ENCODE data around the gene SAMD9.
A peak's percentile ranks its signal among the peaks of the same experiment; 100 is the strongest.
"Not testable (repeated sequence)": the region's sequence is repeated elsewhere in the genome, so short reads cannot be mapped to it uniquely, and the experiment has no call there.

The SAMD9 gene

DNA sequence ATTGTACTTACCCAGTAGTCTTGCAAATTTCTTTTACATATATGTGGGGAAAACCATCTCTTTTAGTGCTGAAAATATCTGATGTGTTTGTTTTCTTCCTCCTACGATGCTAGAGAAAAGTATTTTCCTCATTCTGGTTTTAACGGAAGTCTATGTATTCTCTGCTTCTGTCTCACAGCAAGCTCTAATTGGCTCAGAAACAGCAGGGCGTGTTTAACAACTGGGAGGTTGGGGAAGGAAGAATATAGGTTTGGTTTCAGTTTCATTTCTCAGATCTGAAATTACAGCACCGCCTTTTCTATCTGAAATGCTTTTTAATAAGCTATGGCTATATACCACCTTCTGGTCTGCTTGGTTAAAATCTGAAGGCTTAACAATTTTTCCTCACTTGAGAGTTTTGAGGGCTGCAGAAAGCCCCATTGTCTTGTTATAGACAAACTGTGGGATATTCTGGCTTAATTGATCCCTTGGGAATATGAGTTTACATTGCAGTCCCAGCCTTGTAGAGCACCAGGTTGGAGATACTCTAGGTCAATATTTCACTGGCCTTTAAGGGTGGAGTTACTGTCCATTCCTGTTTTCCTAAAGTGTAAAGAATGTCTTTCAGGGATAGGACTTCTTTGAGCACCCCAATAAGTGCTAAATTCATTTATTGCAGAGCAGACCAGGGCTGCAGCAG lies at the start of gene SAMD9:
SAMD9 (minus strand) TSS at position 128 of the 679 bp plus-strand sequence. CDS start 11,882 bp downstream, outside the sequence.
- DNase-seq: peak; percentile 94

DNA sequence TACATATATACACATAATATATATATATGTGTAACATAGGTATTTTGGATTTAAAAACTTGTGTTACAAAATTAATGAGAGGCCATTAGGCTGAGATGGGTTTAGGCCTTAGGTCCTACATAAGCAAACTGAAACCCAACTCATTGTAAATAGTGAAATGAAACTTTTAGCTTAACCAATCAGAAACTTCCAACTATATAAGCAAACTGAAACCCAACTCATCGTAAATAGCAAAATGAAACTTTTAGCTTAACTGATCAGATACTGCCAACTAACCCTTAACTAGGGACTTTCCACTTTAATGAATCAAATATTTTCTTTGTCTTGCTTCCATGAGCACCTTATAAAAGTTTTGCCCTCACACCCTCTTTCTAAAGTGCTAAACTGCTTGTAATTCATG lies 47.7 kb upstream of the SAMD9 start:
- DNase-seq: no peak

DNA sequence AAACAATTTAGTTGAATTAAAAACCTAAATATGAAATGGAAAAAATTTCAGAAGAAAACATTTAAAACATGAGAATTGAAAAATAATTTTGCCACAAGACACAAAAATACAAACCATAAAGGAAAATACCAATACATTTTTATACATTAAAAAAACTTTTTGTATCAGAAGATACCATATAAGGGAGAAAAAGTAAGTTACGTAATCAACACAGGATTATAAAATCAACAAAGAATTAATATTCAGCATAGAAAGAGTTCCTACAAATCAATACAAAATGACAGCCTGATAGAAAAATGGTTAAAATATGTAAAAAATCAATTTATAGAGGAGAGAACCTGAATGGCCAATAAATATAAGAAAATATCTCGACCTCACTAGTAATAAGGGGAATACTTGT lies 47.0 kb upstream of the SAMD9 start:
- no peak for DNase-seq

DNA sequence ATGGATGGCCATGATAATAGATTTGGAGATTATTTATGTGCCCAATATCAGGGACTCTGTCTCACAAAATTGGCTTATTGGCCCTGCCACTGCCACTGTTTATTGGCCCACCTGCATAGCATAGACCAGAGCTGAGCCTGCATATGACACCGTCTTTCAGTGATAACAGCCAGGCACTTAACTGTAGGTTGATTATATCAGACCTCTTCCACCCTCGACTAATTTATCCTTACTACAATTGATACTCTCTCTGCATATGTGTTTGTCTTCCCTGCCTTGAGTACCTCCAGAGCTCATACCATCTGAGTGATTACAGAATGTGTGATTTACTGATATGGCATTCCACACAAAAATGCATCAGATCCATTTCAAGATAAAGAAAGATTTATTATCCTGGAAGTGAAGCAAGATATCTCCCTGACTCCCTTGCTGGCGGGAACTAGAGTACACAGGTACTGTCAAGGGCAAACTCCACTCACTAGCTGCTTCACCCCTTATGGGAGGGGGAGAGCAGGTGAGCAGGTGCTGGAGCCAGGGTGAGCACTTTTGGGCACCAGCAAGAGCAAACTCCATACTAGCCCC lies 43.5 kb upstream of the SAMD9 start:
- no peak for DNase-seq

DNA sequence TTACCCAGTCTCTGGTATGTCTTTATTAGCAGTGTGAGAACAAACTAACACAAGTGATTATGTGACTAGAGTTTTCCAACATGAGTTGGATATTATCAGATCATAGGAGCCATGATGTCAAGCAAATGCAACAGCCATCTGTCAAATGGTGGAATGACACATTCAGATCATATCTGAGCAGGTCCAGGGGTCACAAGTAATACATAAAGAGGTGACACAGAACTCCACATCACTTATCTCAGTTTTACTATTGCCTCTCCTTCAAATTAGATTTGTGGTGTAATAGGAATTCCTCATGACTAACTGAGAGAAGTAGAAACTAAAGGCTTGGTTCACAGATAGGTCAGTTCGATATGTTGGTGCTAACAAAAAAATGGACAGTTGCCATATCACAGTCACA lies 42.6 kb upstream of the SAMD9 start:
- no peak for DNase-seq

DNA sequence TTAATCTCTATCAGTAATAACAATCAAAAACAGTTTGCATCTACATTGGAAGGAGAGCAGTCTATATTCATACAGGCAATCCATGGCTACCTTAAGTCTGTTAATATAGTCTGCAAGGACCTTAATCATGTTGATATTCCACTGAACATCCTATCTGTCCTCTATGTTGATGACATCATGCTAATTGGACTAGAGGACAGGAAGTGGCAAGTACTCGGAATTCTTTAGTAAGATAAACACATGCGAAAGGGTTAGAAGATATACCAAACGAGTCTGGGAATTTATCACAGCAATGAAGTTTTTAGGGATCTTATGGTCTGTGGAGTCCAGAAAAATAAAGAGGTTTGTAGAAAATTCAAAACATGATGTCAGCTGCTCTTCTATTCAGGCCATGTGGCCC lies 41.7 kb upstream of the SAMD9 start:
- peak; percentile 24 for DNase-seq

DNA sequence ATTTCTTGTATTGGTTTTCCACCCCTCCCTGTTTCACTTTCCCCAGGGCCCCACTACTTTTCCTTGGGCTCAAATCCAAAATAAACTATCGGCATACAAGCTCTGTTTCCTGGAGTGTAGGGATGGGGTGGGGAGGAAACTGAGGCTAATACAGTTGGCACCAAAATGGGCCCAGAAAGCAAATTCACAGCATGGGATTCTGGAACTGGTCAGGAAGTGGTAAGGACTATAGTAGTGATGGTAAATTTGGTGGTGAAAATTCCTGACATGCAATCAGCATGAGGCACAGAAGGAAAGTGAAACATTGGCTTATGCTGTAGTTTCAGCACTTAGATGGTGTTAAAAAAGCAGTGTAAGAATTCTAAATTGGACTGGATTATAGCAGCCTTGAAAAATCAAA lies 39.1 kb upstream of the SAMD9 start:
- no peak for DNase-seq

DNA sequence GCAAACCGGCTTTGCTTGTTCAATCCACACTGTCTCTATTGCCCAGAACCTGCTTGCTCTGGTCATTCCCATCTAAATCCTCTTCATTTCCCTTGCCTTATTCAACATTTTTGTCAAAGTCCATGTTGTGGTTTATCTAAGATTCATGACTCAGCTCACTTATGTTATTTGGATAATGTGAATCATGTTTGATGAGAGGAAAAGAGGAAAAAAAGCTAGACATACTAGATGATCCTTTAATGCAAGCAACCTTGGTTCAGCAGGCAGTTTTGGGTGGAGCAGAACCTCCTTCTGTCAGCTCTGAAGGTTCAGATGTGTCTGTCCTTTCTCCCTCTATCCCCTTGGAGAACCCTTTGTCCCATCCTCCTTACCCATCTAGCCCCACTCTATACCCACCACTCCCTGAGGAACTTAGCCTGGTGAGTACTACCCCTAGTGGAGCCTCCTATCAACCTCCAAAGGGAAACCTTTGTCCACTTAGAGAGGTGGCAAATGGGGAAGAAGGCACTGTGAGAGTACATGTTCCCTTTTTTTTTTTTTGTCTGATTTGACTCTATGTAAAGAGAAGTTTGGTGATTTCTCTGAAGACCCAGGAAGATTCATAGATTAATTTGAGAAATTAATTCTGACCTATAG lies 32.5 kb upstream of the SAMD9 start:
- DNase-seq: peak; percentile 94

DNA sequence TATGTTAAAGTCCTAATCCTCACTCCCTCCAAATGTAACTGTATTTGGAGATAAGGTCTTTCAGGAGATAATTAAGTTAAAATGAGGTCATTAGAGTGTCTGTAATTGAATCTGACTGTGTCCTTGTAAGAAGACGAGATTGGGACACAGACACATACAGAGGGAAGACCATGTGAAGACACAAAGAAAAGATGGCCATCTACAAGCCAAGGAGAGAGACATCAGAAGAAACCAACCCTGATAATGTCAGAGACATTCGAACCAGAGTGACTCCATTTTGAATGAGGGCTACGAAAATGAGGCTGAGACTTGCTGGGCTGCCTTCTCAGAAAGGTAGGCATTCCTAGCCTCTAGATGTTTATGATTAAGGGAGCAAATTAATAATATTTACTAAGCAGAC lies 30.9 kb upstream of the SAMD9 start:
- DNase-seq: no peak

DNA sequence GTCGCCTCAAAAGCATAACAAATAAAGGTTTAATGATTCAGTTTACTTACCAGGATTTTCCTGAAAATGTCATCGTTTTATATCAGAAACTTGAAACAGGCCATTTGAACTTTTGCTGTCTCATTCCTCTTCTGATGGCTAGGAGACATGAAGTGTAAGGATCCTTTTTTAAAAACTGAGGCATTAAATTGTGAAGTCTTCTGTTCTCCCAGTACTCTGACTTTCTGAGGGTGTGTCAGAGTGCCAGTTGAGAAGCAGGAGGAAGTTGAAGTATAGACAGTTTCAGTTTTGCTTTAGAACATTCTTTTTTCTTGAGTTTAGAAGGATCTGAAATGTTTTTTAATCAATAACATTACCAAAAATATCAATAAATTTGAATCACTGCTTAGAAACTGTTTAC lies 30.4 kb upstream of the SAMD9 start, which contains the start of gene SAMD9L:
SAMD9L (minus strand) TSS at position 242 of the 400 bp plus-strand sequence. CDS start 12,414 bp downstream, outside the sequence.
- DNase-seq: peak; percentile 44

DNA sequence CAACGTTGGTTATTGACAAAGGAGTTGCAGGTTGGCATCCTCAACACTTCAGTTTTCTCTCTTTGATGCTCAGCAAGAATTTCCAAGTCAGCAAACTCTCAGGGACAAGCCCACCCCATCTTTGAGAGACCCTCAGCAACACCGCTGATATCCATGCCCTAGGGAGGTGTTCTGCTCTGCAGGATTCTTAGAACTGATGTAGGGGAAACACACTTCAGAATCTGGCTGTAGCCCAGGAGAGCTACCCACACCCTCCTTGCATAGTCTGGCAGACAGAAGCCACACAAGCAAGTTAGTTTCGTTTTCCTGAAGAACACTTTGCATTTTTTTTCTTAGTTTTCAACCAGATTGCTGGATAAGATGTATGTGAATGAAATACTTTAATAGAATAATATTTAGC lies 29.6 kb upstream of the SAMD9 start:
- DNase-seq: peak; percentile 69

DNA sequence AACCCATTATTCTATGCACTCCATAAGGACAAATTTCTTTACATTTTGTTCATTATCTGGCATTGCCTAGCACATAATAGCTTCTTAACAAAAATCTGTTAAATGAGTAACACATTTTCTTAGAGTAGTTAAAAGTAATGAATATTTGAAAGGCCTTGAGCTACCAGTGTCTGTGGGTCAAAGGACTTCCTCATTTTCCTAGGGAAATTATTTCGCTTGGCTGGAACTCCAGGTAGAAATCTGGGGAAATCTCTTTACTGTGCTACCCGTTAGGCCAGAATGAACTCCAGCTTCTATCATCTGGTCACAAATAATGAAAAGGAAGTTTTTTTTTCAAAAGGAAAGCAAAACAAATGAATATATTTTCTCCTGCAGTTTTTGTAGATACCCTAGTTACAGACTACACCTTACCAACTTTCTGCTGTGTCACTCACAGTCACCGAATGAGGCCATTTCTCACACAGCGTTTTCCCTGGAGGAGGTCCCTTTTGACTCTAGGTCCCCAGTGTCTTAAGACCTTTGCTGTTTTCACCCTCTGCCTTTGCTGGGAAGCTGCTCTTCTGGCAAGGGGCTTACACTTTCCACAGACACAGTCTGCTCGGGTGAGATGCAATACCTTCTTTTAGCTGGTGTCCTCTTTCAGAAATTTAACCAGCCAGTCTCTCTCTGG lies 28.8 kb upstream of the SAMD9 start:
- DNase-seq: peak; percentile 54

DNA sequence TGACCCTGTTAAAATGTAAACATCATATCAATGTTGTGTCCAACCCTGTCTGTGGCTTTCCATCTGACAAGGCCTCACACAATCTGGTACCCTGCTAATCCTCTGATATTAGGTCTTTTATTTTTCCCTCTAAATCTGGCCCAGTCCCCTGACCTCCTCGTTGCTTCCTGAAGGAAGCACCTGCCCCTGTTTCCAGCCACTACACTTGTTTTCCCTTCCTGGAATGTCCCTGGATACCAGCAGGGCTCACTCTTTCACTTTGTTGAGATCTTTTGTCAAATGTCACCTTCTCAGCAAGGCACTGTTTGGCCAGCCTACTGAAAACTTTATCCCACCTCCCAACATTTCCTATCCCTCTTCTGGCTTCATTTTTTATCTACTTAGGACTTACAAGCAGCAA lies 28.3 kb upstream of the SAMD9 start:
- DNase-seq: peak; percentile 47

DNA sequence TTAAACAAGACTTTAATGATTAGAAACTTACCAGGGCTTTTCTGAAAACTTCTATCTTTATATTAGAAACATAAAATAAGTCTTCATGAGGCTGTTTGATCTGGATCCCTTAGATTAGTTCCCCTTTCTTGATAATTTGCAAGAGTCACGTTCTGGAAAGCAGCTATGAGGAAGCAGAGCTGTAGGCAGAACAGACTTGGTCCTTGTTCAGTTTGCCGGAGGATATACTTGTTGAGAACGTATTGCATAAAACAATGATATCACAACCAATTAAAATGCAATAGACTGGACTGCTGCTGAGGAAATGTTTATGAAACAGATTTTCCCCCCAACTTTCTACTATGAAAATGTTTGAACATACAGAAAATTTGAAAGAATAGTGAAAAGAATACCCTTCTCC lies 27.6 kb upstream of the SAMD9 start:
- no peak for DNase-seq

DNA sequence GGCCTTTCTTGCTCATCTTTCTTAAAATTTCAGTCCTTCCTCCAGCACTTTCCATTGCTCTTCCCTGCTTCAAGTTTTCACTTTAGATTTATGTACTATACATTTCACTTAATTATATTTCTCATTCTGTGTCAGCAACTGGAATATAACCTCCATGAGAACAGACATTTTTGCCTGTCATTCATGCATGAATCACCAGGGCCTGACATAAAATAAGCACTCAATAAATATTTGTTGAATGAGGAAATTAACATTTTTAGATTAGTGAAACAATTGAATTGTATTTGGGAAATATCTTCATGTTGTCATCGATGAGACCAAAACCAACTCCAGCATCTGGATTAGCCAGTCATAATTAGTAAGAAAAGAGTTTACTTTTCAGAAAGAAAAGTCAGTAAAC lies 24.3 kb upstream of the SAMD9 start:
- no peak for DNase-seq

DNA sequence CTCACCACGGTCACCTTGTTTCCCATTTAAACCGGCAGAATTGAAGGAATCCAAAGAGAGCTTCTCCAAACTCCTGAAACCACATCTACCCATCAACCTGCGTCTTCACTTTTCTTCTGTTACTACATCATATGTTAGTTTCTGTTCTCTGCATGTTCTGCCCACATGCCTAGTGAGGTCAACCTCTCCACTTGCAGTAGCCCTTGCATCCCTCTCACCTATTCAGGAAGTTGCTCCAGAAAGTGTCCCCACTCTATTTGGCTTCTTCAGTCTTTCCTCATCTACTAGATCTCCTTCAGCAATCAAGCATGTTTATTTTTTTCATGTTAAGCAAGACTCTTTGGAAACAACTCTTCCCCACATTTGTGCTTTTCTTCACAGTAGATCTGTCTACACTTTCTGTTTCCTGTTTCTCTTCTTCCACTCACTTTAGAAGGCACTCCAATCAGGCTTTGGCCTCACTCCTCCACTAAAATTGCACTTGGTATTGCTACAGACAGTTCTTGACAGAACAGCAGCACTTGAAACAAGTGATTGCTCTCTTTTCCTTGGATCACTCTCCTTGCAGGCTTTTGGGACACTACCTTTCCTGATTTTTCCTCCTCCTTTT lies 22.9 kb upstream of the SAMD9 start:
- no peak for DNase-seq

DNA sequence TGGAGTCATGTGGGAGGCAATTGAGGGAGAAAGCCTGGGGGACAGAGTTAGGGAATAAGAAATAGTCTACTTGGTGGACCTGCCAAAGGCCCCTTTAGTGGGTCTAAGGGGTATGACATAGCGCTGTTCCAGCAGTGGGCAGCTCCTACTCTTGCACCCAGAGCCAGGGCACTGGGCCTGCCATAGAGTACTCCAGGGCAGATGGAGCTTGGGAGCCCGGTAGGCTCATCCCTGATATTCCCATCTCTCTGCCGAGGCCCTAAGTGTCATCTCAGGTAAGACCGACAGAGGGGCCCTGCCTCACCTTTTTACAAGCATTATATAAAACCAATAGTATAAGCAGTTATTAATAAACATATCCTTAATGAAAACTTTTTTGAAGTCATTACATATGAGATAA lies 20.8 kb upstream of the SAMD9 start:
- DNase-seq: no peak

DNA sequence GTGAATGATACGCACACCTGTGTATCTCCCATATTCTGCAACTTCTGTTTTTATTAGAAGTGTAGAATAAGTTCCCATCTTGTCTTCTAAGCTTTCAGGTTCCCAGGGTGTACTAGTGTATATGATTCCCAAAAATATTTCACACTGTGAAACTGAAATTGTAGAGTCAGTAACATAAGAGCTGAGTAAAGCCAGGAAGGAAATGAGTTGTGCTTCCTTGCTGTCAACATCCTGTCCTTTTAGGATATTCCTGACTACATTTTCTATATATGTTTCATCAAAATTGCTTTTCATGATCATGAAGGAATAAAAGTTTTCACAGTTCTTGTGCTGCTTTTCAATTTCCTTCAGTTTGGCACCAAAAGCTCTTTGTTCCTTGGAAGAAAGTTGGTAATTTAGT lies 15.2 kb upstream of the SAMD9 start:
- no peak for DNase-seq

DNA sequence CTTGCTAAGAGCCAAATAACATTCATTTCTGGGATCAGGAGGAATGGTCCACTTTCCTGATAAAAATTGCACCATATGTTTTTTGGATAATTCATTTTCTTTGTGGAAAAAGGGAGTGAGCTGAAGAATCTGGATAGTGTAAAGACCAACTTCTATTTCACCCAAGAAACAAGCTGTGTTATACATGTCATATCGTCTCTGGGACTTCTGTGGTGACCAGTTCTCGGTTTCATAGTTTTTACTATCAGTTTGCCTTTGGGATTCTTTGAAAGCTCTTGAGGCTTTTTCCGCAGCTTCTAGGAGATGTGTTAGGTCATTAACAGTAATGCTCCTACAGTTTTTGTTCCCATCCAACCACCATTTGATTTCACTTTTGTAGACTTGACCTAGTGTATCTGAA lies 14.4 kb upstream of the SAMD9 start:
- DNase-seq: no peak

DNA sequence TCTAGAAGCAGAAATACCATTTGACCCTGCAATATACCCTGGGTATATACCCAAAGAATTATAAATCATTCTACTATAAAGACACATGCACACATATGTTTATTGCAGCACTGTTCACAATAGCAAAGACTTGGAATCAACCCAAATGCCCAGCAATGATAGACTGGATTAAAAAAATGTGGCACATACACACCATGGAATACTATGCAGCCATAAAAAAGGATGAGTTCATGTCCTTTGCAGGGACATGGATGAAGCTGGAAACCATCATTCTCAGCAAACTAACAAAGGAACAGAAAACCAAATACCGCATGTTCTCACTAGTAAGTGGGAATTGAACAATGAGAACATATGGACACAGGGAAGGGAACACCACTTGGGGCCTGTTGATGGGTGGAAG lies 9.2 kb upstream of the SAMD9 start:
- DNase-seq: not testable (repeated sequence)

DNA sequence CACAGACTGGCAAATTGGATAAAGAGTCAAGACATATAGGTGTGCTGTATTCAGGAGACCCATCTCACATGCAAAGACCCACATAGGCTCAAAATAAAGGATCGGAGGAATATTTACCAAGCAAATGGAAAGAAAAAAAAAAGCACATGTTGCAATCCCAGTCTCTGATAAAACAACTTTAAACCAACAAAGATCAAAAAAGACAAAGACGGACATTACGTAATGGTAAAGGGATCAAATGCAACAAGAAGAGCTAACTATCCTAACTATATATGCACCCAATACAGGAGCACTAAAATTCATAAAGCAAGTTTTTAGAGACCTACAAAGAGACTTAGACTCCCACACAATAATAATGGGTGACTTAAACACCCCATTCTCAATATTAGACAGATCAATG lies 5.8 kb upstream of the SAMD9 start:
- DNase-seq: not testable (repeated sequence)

DNA sequence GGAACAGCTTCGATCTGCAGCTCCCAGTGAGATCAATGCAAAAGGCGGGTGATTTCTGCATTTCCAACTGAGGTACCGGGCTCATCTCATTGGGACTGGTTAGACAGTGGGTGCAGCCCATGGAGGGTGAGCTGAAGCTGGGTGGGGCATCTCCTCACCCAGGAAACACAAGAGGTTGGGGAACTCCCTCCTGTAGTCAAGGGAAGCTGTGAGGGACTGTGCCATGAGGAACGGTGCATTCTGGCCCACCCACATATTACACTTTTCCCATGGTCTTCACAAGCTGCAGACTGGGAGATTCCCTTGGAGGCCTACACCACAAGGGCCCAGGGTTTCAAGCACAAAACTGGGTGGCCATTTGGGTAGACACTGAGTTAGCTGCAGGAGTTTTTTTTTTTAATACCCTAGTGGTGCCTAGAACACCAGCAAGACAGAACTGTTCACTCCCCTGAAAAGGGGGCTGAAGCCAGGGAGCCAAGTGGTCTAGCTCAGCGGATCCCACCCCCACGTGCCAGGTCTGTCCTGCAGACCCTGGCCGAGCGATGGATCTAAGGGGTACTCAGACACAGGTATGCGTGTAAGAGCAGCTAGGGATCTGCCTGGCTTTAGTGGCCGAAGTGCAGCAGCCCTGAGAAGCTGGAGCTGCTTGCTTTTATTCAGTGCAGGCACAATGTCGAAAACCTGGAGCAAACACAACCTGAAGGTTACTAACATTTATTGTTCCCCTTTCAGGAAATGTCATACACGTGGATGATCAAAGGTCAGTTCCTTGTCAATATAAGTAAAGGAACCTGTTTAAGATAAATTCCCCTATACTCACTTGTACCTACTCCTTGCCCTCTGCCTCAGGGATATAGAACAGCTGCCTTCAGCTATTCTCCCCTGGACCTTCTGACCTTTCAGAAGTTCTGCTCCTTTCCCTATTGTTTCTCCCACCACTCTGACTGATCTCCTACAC lies 3.1 kb upstream of the SAMD9 start:
- DNase-seq: no peak
